Esophagus squamous epithelium (tissue), 4 donors: ENCODE data around the gene DNAJC10.

Source experiments
- POLR2A ChIP-seq, 4 donors: fragments of 450-650 bp; IDR thresholded peaks; one replicate each; pipeline ENCODE4 v1.6.1; 2017; ENCODE audit warnings: antibody characterized with exemption in 4 of 4, mild to moderate bottlenecking in 4 of 4, moderate library complexity in 3 of 4
- TF ChIP-seq, protein P1 (sequence below), 6 experiments: fragments of 450-650 bp in 4 of 6; fragments of 200-600 bp in 2 of 6; sonication (generic) in 2 of 6; IDR thresholded peaks; one replicate each; pipeline ENCODE4 v1.5.1; 2016 to 2019; ENCODE audit warnings: antibody characterized with exemption in 6 of 6, mild to moderate bottlenecking in 4 of 6, moderate library complexity in 4 of 6

DNA sequence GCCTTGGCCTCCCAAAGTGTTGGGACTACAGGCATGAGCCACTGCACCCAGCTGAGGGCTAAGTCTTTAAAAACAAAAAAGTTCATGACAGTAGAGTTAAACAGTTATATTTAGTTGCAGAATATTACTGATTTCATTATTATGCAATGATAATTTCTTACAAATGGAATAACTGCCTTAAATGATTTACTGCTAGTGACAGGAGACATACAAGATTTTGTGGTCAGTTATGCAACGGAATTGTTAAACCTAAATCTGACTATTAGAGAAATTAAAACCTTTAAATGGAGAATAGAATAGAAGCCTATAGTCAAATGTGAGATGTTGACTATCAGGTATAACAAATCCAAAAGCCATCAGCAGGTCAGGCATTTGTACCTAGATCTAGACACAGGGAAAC lies 10.3 kb upstream of the DNAJC10 start:
- TF ChIP-seq, protein P1, sequence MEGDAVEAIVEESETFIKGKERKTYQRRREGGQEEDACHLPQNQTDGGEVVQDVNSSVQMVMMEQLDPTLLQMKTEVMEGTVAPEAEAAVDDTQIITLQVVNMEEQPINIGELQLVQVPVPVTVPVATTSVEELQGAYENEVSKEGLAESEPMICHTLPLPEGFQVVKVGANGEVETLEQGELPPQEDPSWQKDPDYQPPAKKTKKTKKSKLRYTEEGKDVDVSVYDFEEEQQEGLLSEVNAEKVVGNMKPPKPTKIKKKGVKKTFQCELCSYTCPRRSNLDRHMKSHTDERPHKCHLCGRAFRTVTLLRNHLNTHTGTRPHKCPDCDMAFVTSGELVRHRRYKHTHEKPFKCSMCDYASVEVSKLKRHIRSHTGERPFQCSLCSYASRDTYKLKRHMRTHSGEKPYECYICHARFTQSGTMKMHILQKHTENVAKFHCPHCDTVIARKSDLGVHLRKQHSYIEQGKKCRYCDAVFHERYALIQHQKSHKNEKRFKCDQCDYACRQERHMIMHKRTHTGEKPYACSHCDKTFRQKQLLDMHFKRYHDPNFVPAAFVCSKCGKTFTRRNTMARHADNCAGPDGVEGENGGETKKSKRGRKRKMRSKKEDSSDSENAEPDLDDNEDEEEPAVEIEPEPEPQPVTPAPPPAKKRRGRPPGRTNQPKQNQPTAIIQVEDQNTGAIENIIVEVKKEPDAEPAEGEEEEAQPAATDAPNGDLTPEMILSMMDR (IDR thresholded peaks at IDR 0.05): no peak
- no peak for TF ChIP-seq POLR2A (IDR thresholded peaks at IDR 0.05)
